BLaER1 treated with 17β-estradiol and CSF1 and Interleukin-3, amounts not matched to agents 10 nM and 100 nM (cell line): ENCODE measurements around the gene THAP4.

ENCODE experiments used
- H3K27ac ChIP-seq, 11 experiments: shearing (Covaris generic); formaldehyde crosslinking; 2 replicates each; pipeline ENCODE4 v1.8.1; 2022
- H3K27me3 ChIP-seq, 11 experiments: shearing (Covaris generic); formaldehyde crosslinking; 2 replicates each; pipeline ENCODE4 v1.8.1; 2022
- H3K36me3 ChIP-seq, 11 experiments: shearing (Covaris generic); formaldehyde crosslinking; 2 replicates each; pipeline ENCODE4 v1.8.1; 2022
- H3K4me1 ChIP-seq, 10 experiments: shearing (Covaris generic); formaldehyde crosslinking; 2 replicates each; pipeline ENCODE4 v1.8.1; 2022
- H3K4me2 ChIP-seq, 11 experiments: shearing (Covaris generic); formaldehyde crosslinking; 2 replicates each; pipeline ENCODE4 v1.8.1; 2022
- H3K4me3 ChIP-seq, 10 experiments: shearing (Covaris generic); formaldehyde crosslinking; 2 replicates each; pipeline ENCODE4 v1.8.1; 2022
- H3K9ac ChIP-seq, 11 experiments: shearing (Covaris generic); formaldehyde crosslinking; 2 replicates each; pipeline ENCODE4 v1.8.1; 2022
- H3K9me3 ChIP-seq, 11 experiments: shearing (Covaris generic); formaldehyde crosslinking; replicated peaks in 1 of 11; 2 replicates each; pipeline ENCODE4 v1.8.1; 2022
- H4K20me1 ChIP-seq, 11 experiments: shearing (Covaris generic); formaldehyde crosslinking; 2 replicates each; pipeline ENCODE4 v1.8.1; 2022
- Cebpa-rat ChIP-seq, 11 experiments: shearing (Covaris generic); IDR thresholded peaks; 2 replicates each; pipeline ENCODE4 v1.8.1; 2022

THAP4 gene

GRCh38 chr2:241553512-241553830 is 83.5 kb downstream of the THAP4 start:
- no peak overlapping the region for H3K4me2 ChIP-seq
- H3K4me1 ChIP-seq, result peaks cover 0 to 5% (median 0%) of the 10 kb centered on the region in 10 experiments; a peak in 4 of 20 replicates
- H3K27ac ChIP-seq, result no peak overlapping the region
- H3K9me3 ChIP-seq, result peaks cover 28 to 31% (median 30%) of the 10 kb centered on the region in 11 experiments
- H4K20me1 ChIP-seq, result 0 out of 22 replicates have a peak, but pooled peaks cover 0 to 6% (median 0%) of the 10 kb centered on the region in 11 experiments
- TF ChIP-seq Cebpa-rat (IDR thresholded peaks at IDR 0.05), result no peak
- H3K27me3 ChIP-seq, result peaks cover 5 to 21% (median 13%) of the 10 kb centered on the region in 11 experiments
- H3K36me3 ChIP-seq, result no peaks in the 10 kb centered on the region
- no peak overlapping the region for H3K9ac ChIP-seq
- H3K4me3 ChIP-seq, result no peak overlapping the region

- Histone ChIP-seq H3K4me1 (peaks cover 0 to 5% (median 0%) of the 10 kb centered on the region in 10 experiments; a peak in 4 of 20 replicates), H3K9ac (no peak overlapping the region), H3K27ac (no peak overlapping the region), H3K27me3 (peaks cover 0 to 8% (median 0%) of the 10 kb centered on the region in 11 experiments; a peak in 4 of 22 replicates), H3K4me3 (no peak overlapping the region), H3K4me2 (no peak overlapping the region), H3K36me3 (no peaks in the 10 kb centered on the region), H4K20me1 (0 out of 22 replicates have a peak, but pooled peaks cover 0 to 6% (median 0%) of the 10 kb centered on the region in 11 experiments), H3K9me3 (peaks cover 15 to 18% (median 17%) of the 10 kb centered on the region in 11 experiments)
- TF ChIP-seq Cebpa-rat (IDR thresholded peaks at IDR 0.05), result no peak
Observed at GRCh38 chr2:241551998-241552737, 84.8 kb downstream of the THAP4 start.

- H3K4me3 ChIP-seq, result no peak overlapping the region
- peaks cover 0 to 5% (median 0%) of the 10 kb centered on the region in 10 experiments; a peak in 4 of 20 replicates for H3K4me1 ChIP-seq
- H4K20me1 ChIP-seq, result 0 out of 22 replicates have a peak, but pooled peaks cover 0 to 6% (median 0%) of the 10 kb centered on the region in 11 experiments
- no peak overlapping the region for H3K4me2 ChIP-seq
- no peak overlapping the region for H3K27ac ChIP-seq
- H3K9me3 ChIP-seq, result peaks cover 9 to 13% (median 11%) of the 10 kb centered on the region in 11 experiments
- H3K36me3 ChIP-seq, result no peaks in the 10 kb centered on the region
- no peak overlapping the region for H3K9ac ChIP-seq
- no peak for TF ChIP-seq Cebpa-rat (IDR thresholded peaks at IDR 0.05)
- peaks cover 0 to 5% (median 0%) of the 10 kb centered on the region in 11 experiments; a peak in 3 of 22 replicates for H3K27me3 ChIP-seq
Observed at GRCh38 chr2:241551599-241551997, 85.4 kb downstream of the THAP4 start.

- Histone ChIP-seq H3K4me1 (peaks cover 0 to 5% (median 0%) of the 10 kb centered on the region in 10 experiments; a peak in 4 of 20 replicates), H3K9ac (no peak overlapping the region), H3K4me3 (no peak overlapping the region), H3K27me3 (peaks cover 0 to 5% (median 0%) of the 10 kb centered on the region in 11 experiments; a peak in 3 of 22 replicates), H3K9me3 (peaks cover 2 to 6% (median 4%) of the 10 kb centered on the region in 11 experiments; a peak in 21 of 22 replicates), H3K4me2 (no peak overlapping the region), H3K27ac (no peak overlapping the region), H4K20me1 (0 out of 22 replicates have a peak, but pooled peaks cover 0 to 6% (median 0%) of the 10 kb centered on the region in 11 experiments), H3K36me3 (no peaks in the 10 kb centered on the region)
- no peak for TF ChIP-seq Cebpa-rat (IDR thresholded peaks at IDR 0.05)
Observed at GRCh38 chr2:241550616-241551580, 86.1 kb downstream of the THAP4 start.

GRCh38 chr2:241548451-241548835 is 88.5 kb downstream of the THAP4 start:
- Histone ChIP-seq H3K36me3 (no peaks in the 10 kb centered on the region), H3K4me2 (no peak overlapping the region), H3K9ac (no peak overlapping the region), H3K4me3 (no peak overlapping the region), H3K27me3 (peaks cover 0 to 5% (median 0%) of the 10 kb centered on the region in 11 experiments; a peak in 3 of 22 replicates), H3K4me1 (peaks cover 0 to 6% (median 2%) of the 10 kb centered on the region in 10 experiments; a peak in 4 of 20 replicates), H3K9me3 (no peaks in the 10 kb centered on the region), H3K27ac (no peak overlapping the region), H4K20me1 (0 out of 22 replicates have a peak, but pooled peaks cover 0 to 6% (median 0%) of the 10 kb centered on the region in 11 experiments)
- no peak for TF ChIP-seq Cebpa-rat (IDR thresholded peaks at IDR 0.05)

- Histone ChIP-seq H4K20me1 (0 out of 22 replicates have a peak, but pooled peaks cover 0 to 6% (median 0%) of the 10 kb centered on the region in 11 experiments), H3K9me3 (no peaks in the 10 kb centered on the region), H3K4me3 (no peak overlapping the region), H3K4me2 (no peak overlapping the region), H3K27ac (no peak overlapping the region), H3K27me3 (peaks cover 0 to 5% (median 0%) of the 10 kb centered on the region in 11 experiments; a peak in 3 of 22 replicates), H3K4me1 (peaks cover 0 to 11% (median 2%) of the 10 kb centered on the region in 10 experiments; a peak in 4 of 20 replicates), H3K9ac (no peak overlapping the region), H3K36me3 (no peaks in the 10 kb centered on the region)
- TF ChIP-seq Cebpa-rat (IDR thresholded peaks at IDR 0.05), result no peak
Observed at GRCh38 chr2:241547781-241548450, 89.0 kb downstream of the THAP4 start.

- no peak overlapping the region for H3K27ac ChIP-seq
- no peaks in the 10 kb centered on the region for H3K36me3 ChIP-seq
- peaks cover 0 to 5% (median 0%) of the 10 kb centered on the region in 11 experiments; a peak in 3 of 22 replicates for H3K27me3 ChIP-seq
- no peak overlapping the region for H3K9ac ChIP-seq
- 0 out of 22 replicates have a peak, but pooled peaks cover 0 to 6% (median 0%) of the 10 kb centered on the region in 11 experiments for H4K20me1 ChIP-seq
- peaks cover 0 to 12% (median 4%) of the 10 kb centered on the region in 10 experiments; a peak in 7 of 20 replicates for H3K4me1 ChIP-seq
- H3K4me2 ChIP-seq, result no peak overlapping the region
- H3K4me3 ChIP-seq, result no peak overlapping the region
- no peaks in the 10 kb centered on the region for H3K9me3 ChIP-seq
- no peak for TF ChIP-seq Cebpa-rat (IDR thresholded peaks at IDR 0.05)
Observed at GRCh38 chr2:241546771-241547498, 90.0 kb downstream of the THAP4 start.
